AG10803 (cell line): Measurements from ENCODE around the gene DUSP2.

Source experiments
- DNase-seq: peaks from one replicate; pipeline ENCODE4 v3.0.0; 2010; ENCODE audit warnings: low read depth
- H3K4me3 ChIP-seq: 2 replicates; pipeline ENCODE4 v1.5.1; 2011; ENCODE audit warnings: mild to moderate bottlenecking, low read length, control low read depth
- TF ChIP-seq, protein P1 (sequence below): conservative IDR thresholded peaks from 2 replicates; pipeline ENCODE4 v1.5.1; 2011; ENCODE audit warnings: mild to moderate bottlenecking, low read length, control low read depth, inconsistent platforms

The DUSP2 gene

DNA sequence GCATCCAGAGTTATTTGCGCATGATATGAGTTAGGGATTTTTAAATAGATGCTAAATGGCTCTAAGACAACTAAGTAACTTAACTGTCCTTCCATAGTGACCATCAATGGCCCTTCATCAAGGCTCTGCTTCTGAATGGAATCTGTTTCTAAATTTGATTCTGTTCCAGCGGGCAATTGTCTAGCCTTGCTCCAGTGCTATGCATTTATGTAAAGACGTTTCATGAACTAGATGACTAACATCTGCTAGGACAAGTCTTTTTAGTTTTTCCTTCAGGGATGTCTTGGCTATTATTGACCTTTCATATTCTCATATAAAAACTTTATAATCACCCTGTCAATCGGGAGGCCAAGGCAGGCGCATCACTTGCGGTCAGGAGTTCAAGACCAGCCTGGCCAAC, 16.8 kb downstream of the DUSP2 start:
- DNase-seq = no peak
- TF ChIP-seq, protein P1, sequence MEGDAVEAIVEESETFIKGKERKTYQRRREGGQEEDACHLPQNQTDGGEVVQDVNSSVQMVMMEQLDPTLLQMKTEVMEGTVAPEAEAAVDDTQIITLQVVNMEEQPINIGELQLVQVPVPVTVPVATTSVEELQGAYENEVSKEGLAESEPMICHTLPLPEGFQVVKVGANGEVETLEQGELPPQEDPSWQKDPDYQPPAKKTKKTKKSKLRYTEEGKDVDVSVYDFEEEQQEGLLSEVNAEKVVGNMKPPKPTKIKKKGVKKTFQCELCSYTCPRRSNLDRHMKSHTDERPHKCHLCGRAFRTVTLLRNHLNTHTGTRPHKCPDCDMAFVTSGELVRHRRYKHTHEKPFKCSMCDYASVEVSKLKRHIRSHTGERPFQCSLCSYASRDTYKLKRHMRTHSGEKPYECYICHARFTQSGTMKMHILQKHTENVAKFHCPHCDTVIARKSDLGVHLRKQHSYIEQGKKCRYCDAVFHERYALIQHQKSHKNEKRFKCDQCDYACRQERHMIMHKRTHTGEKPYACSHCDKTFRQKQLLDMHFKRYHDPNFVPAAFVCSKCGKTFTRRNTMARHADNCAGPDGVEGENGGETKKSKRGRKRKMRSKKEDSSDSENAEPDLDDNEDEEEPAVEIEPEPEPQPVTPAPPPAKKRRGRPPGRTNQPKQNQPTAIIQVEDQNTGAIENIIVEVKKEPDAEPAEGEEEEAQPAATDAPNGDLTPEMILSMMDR = no peak
- no peak overlapping the region for H3K4me3 ChIP-seq

DNA sequence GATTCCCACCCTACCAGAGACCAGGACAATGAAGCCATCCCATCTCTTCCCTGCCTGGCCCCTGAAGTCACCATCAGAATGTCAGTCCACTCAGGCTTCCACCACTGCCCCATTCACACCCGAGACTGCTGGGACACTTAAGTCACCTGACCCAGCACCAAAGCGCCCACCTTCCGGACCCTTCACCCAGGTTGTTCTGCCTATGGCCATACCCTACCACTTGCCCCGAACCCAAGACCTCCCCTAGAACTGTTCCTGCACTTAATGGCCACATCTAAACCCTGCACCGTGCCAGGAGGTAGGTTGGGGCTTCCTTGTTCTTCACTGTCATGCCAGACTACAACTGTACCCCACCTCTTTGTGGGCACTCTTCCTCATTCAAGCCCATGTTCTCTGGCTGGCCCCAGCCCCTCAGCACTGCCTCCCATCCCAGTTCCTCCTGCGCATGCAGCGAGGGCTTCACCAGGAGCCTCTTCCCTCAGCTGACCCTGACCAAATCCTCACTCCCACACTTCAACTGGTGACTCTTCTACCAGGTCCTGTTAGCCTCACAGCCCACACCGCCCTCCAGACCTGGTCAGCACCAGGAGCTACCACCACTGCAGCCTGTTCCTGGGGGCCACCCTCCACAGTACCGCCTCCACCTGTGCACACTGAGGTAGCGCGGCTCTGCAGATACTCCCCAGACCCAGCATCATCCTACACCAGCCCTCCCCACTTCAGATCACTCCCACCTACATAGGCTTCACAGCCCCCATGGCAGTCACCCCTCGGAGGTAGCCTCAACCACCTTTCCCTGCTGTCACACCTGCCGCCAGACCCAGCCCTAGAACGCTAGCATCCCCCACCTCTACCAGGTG, 20.6 kb downstream of the DUSP2 start:
- DNase-seq = no peak
- TF ChIP-seq, protein P1 = no peak
- H3K4me3 ChIP-seq = no peak overlapping the region

DNA sequence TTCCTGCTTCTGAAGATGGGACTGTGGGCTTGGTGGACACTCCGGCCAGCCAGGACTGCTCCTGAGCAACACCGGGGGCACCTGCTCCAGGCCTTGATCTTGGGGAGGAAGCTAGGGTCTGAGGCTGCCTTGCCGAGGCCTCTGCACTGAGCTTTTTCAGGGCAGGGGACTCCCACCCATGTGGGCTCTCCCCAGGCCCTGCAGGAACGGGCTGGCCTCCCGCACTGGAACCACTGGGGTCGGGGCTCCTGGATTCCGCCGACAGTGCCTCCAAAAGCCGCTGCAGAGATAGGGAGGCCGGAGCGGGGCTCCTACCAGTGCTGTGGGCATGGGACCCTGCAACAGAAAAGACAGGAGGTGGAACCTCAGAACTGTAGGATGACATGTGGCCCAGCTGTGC, 21.3 kb downstream of the DUSP2 start:
- no peak for DNase-seq
- TF ChIP-seq, protein P1 = no peak
- H3K4me3 ChIP-seq = no peak overlapping the region

DNA sequence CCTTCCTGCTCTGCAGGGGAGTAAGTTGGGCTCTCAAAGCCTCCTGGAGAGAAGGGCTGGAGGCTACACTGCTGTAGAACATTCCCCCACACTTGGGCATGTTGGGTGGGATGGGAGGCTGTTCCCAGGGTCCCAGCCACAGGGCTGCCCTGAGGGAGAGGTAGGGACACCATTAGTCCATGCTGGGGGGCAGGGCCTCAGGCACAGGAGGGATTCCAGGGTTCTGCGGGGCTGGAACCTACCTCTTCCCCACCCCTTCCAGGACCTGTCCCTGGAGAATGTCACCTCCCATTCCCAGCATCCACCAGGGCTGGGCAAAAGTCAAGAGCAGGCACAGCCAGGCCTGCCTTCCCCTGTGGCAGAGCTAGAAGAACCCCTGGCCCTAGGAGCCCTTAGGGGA, 21.9 kb downstream of the DUSP2 start:
- no peak overlapping the region for H3K4me3 ChIP-seq
- TF ChIP-seq, protein P1 = no peak
- DNase-seq = no peak

DNA sequence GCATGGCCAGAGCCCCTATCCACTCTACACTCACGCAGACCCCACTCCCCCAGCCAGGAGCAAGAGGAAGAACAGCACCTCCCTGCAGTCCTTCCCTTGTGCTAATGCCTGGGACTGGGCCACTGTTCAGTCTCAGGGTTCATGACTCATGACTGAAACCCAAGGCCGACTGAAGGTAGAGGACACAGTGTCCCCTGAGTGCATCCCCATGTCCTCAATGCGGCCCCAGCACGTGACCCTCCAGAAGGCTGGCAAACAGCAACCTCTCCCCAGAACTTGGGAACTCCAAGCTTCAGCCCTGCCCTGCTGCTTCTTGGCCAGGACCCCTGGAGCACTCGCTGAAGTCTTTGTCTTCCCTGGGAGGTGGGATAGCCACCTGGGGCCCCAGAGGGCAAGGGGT, 22.8 kb downstream of the DUSP2 start:
- H3K4me3 ChIP-seq = no peak overlapping the region
- TF ChIP-seq, protein P1 = no peak
- no peak for DNase-seq

DNA sequence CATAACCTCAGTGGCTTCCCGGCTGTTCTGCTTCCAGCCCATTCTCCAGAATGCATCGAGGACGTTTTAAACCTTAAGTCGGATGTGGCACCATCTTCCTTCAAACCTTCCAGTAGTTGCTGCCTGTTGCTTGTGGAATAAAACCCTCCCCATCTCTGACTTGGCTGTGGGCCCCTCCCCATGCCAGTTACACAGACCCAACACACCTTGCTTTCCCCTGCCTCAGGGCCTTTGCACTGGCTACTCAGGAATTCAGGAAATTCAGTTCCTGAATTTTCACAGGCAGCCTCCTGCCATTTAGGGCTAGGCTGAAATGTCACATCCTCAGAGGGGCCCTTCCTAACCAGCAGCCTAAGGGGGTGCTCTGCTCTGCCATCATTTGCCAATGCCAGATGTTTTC, 23.8 kb downstream of the DUSP2 start:
- no peak for DNase-seq
- TF ChIP-seq, protein P1 = no peak
- H3K4me3 ChIP-seq = no peak overlapping the region

DNA sequence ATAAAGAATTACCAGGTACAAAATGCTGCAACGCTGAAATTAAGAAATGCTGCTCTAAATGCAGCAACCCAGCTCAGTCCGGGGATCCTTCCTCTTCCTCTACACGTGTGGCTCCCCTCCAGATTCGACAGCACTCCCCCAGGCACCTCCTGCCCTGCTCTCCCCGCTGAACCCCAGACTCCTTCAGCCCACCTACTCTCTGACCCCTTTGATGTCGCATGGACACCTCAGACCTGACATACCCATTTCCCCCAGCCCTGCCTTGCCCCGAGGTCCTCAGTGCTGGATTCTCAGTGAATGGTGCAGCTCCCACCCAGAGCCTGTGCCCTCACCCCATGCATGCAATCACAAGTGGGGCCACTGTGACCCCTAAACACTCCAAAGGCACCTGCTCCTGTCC, 24.2 kb downstream of the DUSP2 start:
- TF ChIP-seq, protein P1 = no peak
- no peak overlapping the region for H3K4me3 ChIP-seq
- DNase-seq = no peak
